Activated CD4-positive, alpha-beta T cell treated with anti-CD3 and anti-CD28 coated beads, Interleukin-2, amount 10 ng/mL, durations not matched to agents 24 days and 14 days (primary cell): ENCODE data around the gene METTL25B. TPM values are rescaled to one million over a fixed set of nuclear protein-coding genes. Genes with fewer than 3 reads are reported as not detected.

Experiments used
- total RNA-seq: library from RNA; stranded (reverse); gene quantifications from 2 replicates; pipeline ENCODE4 v1.2.3, GENCODE V29; 2022

The METTL25B gene
- total RNA-seq, 1 donor from 2014 or later, result 40.5 TPM

Other genes starting within 250 kb of the METTL25B start
- gene MEF2D, start 227.7 kb upstream of the METTL25B start, total RNA-seq, result 29.7 and 29.8 TPM in 2 replicates
- gene IQGAP3, start 155.9 kb upstream of the METTL25B start, total RNA-seq, result 10.5 and 11.2 TPM in 2 replicates
- 4.6 and 5.4 TPM in 2 replicates for gene TTC24, start 148.7 kb upstream of the METTL25B start, total RNA-seq
- gene NAXE, start 136.7 kb upstream of the METTL25B start, total RNA-seq, result 84.1 and 90.2 TPM in 2 replicates
- 99.0 and 99.2 TPM in 2 replicates for gene GPATCH4, start 127.0 kb upstream of the METTL25B start, total RNA-seq
- not detected in 2 replicates for gene HAPLN2, start 109.1 kb upstream of the METTL25B start, total RNA-seq
- gene BCAN, start 86.4 kb upstream of the METTL25B start, total RNA-seq, result not detected in 2 replicates
- 0.05 TPM in 2 replicates for gene NES, start 51.1 kb upstream of the METTL25B start, total RNA-seq
- 0.62 and 1.4 TPM in 2 replicates for gene CRABP2, start 22.9 kb upstream of the METTL25B start, total RNA-seq
- gene ISG20L2, start 297 bp downstream of the METTL25B start, total RNA-seq, result 75.4 and 83.1 TPM in 2 replicates
- gene MRPL24, start 12.6 kb downstream of the METTL25B start, total RNA-seq, result 134 and 135 TPM in 2 replicates
- 360 and 367 TPM in 2 replicates for gene HDGF, start 23.2 kb downstream of the METTL25B start, total RNA-seq
- 106 and 120 TPM in 2 replicates for gene PRCC, start 39.1 kb downstream of the METTL25B start, total RNA-seq
- gene SH2D2A, start 88.4 kb downstream of the METTL25B start, total RNA-seq, result 277 and 282 TPM in 2 replicates
- gene INSRR, start 130.6 kb downstream of the METTL25B start, total RNA-seq, result 0.68 and 0.71 TPM in 2 replicates
- gene NTRK1, start 132.4 kb downstream of the METTL25B start, total RNA-seq, result 54.3 and 61.2 TPM in 2 replicates
- gene PEAR1, start 165.2 kb downstream of the METTL25B start, total RNA-seq, result 0.09 and 0.21 TPM in 2 replicates
- not detected in 2 replicates for gene LRRC71, start 192.2 kb downstream of the METTL25B start, total RNA-seq